Left ventricle myocardium inferior (tissue), 1 donor: ENCODE results near the gene PUS7. TPM values are rescaled to one million over a fixed set of nuclear protein-coding genes. Genes with fewer than 3 reads are reported as not detected.
"Not testable (repeated sequence)": the region's sequence is repeated elsewhere in the genome, so short reads cannot be mapped to it uniquely, and the experiment has no call there.

Experiments used
- DNase-seq: peaks from one replicate; pipeline ENCODE4 v3.0.0-alpha.2; 2020
- H3K27ac ChIP-seq: fragments of 200-600 bp; replicated peaks from 2 replicates; pipeline ENCODE4 v1.8.0; 2021
- H3K27me3 ChIP-seq: fragments of 200-600 bp; 2 replicates; pipeline ENCODE4 v1.8.0; 2021; ENCODE audit warnings: low read depth
- H3K36me3 ChIP-seq: fragments of 200-600 bp; 2 replicates; pipeline ENCODE4 v1.8.0; 2021
- H3K4me1 ChIP-seq: fragments of 200-600 bp; 2 replicates; pipeline ENCODE4 v1.8.0; 2021
- H3K4me3 ChIP-seq: fragments of 200-600 bp; 2 replicates; pipeline ENCODE4 v1.8.0; 2021; ENCODE audit warnings: mild to moderate bottlenecking, moderate library complexity
- H3K9me3 ChIP-seq: fragments of 200-600 bp; replicated peaks from 2 replicates; pipeline ENCODE4 v1.8.0; 2021
- intact Hi-C: fragments of 100-400 bp; cut with micrococcal nuclease; formaldehyde crosslinking; loops from one replicate; pipeline ENCODE4 v1.11.0; 2022
- total RNA-seq: library from RNA; stranded (reverse); fragmentation: NEBNext Ultra II Directional; extraction: Animal tissue kit (Norgen Biotek cat#: 25700); gene quantifications from one replicate; pipeline ENCODE4 v1.2.1, GENCODE V29; 2021
- TF ChIP-seq, protein P1 (sequence below): fragments of 200-600 bp; IDR thresholded peaks from 2 replicates; pipeline ENCODE4 v1.8.0; 2021; ENCODE audit warnings: antibody characterized with exemption, mild to moderate bottlenecking, borderline replicate concordance
- donor health status: DM: no; HTN: yes; CAD: no; lungs with severe emphysema.

PUS7 gene
- total RNA-seq, 1 donor from 2014 or later, result 4.9 TPM

DNA sequence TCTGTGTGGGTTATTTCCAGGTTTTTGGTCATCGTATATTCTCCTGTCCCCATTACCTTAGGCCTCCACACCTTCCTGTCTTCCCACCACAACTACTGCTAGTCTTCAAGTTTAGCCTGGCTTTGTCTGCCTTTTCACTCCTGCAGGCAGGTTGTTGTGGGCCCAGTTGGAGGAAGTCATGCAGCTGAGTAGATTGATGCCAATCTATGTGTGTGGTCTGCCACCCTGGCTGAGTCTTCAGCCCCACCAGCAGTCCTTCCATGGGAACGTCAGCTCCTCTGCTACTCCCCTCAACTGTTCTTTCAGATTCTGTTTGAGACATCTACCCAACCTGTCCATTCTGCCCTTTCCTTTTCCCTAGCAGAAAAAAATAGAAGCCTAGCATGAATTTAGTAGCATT is 16.3 kb upstream of the PUS7 start:
- H3K27me3 ChIP-seq, result no peaks in the 10 kb centered on the region
- no peak for DNase-seq
- no peak overlapping the region for H3K27ac ChIP-seq
- TF ChIP-seq, protein P1, sequence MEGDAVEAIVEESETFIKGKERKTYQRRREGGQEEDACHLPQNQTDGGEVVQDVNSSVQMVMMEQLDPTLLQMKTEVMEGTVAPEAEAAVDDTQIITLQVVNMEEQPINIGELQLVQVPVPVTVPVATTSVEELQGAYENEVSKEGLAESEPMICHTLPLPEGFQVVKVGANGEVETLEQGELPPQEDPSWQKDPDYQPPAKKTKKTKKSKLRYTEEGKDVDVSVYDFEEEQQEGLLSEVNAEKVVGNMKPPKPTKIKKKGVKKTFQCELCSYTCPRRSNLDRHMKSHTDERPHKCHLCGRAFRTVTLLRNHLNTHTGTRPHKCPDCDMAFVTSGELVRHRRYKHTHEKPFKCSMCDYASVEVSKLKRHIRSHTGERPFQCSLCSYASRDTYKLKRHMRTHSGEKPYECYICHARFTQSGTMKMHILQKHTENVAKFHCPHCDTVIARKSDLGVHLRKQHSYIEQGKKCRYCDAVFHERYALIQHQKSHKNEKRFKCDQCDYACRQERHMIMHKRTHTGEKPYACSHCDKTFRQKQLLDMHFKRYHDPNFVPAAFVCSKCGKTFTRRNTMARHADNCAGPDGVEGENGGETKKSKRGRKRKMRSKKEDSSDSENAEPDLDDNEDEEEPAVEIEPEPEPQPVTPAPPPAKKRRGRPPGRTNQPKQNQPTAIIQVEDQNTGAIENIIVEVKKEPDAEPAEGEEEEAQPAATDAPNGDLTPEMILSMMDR, result no peak
- H3K4me1 ChIP-seq, result peaks cover 6% of the 10 kb centered on the region
- no peak overlapping the region for H3K4me3 ChIP-seq
- no peaks in the 10 kb centered on the region for H3K9me3 ChIP-seq
- intact Hi-C loops, result no loop called here
- H3K36me3 ChIP-seq, result peaks cover 73% of the 10 kb centered on the region

DNA sequence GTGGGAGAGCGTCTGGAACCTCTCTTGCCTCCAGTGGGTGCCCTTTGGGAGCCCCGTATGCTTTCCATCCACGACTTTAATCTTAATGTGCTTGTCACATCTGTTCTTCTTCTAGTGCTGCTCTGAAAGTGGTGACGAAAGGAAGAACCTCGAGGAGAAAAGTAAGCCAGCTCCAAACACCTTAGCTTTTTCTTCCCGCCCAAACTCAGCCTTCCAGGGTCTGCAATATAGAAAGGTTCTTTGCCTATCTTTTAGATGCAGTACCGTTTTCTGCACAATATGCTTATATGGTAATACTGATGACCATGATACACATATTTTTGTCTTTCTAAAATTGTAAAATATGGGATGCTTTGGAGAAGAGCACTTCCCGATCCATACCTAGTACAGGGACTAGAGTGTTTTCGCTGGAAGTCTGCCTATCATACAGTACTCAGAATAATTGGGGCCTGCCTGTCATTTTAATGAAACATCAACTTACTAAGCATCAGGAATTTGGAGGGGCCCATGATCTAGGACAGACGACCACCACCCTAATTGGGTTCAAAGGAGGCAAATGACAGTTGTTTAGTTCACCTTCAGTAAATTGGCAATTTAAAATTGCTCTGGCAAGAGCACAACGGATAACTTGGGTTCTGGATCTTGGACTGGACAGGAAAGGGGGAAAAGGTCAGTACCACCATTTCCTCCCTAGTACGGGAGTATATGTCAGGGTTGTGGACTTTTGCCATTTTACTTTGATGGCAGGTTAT is 10.8 kb upstream of the PUS7 start:
- intact Hi-C loops, result no loop called here
- no peak for DNase-seq
- no peaks in the 10 kb centered on the region for H3K9me3 ChIP-seq
- H3K4me1 ChIP-seq, result peaks cover 25% of the 10 kb centered on the region
- TF ChIP-seq, protein P1, result no peak
- H3K4me3 ChIP-seq, result peak overlapping the region; percentile 89
- no peaks in the 10 kb centered on the region for H3K27me3 ChIP-seq
- peak overlapping the region; percentile 86 for H3K27ac ChIP-seq
- peaks cover 20% of the 10 kb centered on the region for H3K36me3 ChIP-seq

DNA sequence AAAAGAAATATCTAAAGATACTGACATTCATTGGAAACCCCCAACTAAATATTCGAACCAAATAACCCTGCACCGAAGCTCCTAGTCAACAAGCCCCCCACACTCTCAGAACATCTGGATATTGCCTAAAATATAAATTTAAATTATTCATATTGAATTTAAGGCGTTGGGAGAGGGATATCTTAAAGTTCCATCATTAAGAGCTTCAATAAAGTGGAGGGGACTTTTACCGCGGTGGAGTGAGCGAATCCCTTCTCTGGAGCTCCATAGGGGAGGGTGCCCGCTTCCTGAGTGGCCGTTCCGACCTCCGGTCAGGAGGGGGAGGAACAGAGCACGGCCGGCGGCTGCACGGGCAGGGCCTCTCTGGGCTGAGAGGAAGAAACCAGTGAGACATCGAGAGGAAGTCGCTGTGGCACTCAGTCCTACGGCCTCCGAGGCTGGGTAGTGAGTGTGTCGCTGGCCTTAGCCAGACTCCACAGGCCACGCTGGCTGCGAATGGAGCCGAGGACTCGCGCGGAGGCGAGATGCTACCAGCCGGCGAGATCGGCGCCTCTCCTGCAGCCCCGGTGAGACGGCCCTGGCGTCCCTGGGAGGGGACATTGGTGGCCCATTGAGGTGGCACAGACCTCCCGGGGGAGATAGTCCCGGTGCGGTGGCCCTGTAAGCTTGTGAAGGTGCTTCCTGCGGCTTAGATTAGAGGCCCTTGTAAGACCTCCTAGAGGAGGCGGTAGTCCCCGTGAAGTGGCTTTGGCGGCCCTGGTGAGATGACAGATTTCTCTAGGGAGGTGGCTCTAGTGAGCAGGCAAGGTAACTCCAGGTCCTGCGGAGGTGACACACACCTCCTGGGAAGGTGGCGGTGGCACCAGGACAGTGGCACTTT is 10.0 kb upstream of the PUS7 start, which contains the start of gene RINT1:
Gene RINT1, plus strand, starts transcription at position 410 of the 880 bp plus-strand sequence. Its CDS starts 115 bp downstream, at position 525.
- Histone ChIP-seq H3K36me3 (peaks cover 12% of the 10 kb centered on the region), H3K27ac (peak within 1 kb of the TSS; percentile 86), H3K4me1 (peaks cover 25% of the 10 kb centered on the region), H3K4me3 (peak within 1 kb of the TSS; percentile 89), H3K27me3 (no peaks in the 10 kb centered on the region), H3K9me3 (no peaks in the 10 kb centered on the region)
- peak; percentile 87 for DNase-seq
- intact Hi-C loops, result no loop called here
- TF ChIP-seq, protein P1, result peak; percentile 79

DNA sequence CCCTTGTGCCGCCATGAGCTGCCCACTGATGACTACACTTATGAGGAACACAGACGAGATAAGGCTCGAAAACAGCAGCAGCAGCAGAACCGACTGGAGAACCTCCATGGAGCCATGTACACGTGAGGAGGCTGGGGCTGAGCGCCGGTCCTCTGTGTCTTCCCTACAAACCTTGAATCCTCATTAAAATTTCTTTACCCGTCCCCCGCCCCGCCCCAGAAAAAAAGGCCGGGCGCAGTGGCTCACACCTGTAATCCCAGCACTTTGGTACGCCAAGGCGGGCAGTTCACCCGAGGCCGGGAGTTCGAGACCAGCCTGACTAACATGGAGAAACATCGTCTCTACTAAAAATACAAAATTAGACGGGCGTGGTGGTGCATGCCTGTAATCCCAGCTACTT is 8.5 kb upstream of the PUS7 start:
- no peaks in the 10 kb centered on the region for H3K27me3 ChIP-seq
- intact Hi-C loops, result no loop called here
- no peak overlapping the region for H3K4me3 ChIP-seq
- no peak overlapping the region for H3K27ac ChIP-seq
- DNase-seq, result no peak
- no peaks in the 10 kb centered on the region for H3K9me3 ChIP-seq
- peaks cover 3% of the 10 kb centered on the region for H3K36me3 ChIP-seq
- peaks cover 25% of the 10 kb centered on the region for H3K4me1 ChIP-seq
- TF ChIP-seq, protein P1, result no peak

DNA sequence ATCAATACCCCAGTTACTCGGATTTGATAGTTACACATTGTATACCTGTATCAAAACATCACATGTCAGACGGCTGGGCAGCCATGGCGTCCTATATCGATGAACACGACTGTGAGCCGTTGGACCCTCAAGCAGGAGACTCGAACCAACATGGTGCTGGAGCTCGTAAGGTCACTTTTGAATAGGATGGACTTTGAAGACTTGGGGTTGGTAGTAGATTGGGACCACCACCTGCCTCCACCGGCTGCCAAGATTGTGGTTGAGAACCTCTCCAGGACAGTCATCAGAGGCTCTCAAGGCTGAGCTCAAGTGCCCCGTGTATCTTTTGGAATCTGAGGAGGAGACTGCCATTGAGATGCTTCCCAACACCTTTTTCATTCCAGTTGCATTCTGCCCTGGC is 8.1 kb upstream of the PUS7 start:
- TF ChIP-seq, protein P1, result no peak
- peaks cover 25% of the 10 kb centered on the region for H3K4me1 ChIP-seq
- no peak for DNase-seq
- H3K27ac ChIP-seq, result no peak overlapping the region
- peaks cover 3% of the 10 kb centered on the region for H3K36me3 ChIP-seq
- no peaks in the 10 kb centered on the region for H3K27me3 ChIP-seq
- no peak overlapping the region for H3K4me3 ChIP-seq
- intact Hi-C loops, result no loop called here
- H3K9me3 ChIP-seq, result no peaks in the 10 kb centered on the region

DNA sequence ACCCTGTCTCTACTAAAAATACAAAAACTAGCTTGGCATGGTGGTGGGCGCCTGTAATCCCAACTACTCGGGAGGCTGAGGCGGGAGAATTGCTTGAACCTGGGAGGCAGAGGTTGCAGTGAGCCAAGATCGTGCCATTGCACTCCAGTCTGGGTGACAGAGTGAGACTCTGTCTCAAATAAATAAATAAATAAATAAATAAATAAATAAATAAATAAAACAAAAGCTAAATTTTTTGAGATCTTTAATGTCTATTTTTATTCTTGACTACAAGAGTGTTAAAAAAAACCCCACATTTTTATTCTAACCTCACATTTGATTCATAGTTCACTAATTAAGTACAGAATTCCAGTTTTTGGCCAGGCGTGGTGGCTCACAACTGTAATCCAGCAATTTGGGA is 5.7 kb upstream of the PUS7 start:
- peaks cover 14% of the 10 kb centered on the region for H3K4me1 ChIP-seq
- H3K27ac ChIP-seq, H3K4me3 ChIP-seq, H3K27me3 ChIP-seq, H3K9me3 ChIP-seq, DNase-seq, intact Hi-C loops, H3K36me3 ChIP-seq: not testable (repeated sequence)
